GM23338 (cell line): ENCODE data around the gene SLC37A1.

ENCODE experiments used
- CREB1 ChIP-seq: fragments of 250-450 bp; sonication (Bioruptor Pico); IDR thresholded peaks from 2 replicates; pipeline ENCODE4 v1.5.0; 2020; ENCODE audit warnings: low read depth, mild to moderate bottlenecking, moderate library complexity
- CTCF ChIP-seq, 2 experiments: fragments of 200-600 bp in 1 of 2; sonication (generic) in 1 of 2; conservative IDR thresholded peaks; 2 replicates each; pipeline versions ENCODE4 v1.5.1 to v1.6.1; 2016 to 2017; ENCODE audit warnings: antibody characterized with exemption in 2 of 2, low read depth in 2 of 2, mild to moderate bottlenecking in 2 of 2, moderate library complexity in 1 of 2
- ETS1 ChIP-seq: IDR thresholded peaks from 2 replicates; pipeline ENCODE4 v1.6.1; 2016; ENCODE audit warnings: antibody characterized with exemption
- EZH2 ChIP-seq: fragments of 200-600 bp; sonication (generic); IDR thresholded peaks from one replicate; pipeline ENCODE4 v1.8.0; 2017; ENCODE audit warnings: antibody characterized with exemption, mild to moderate bottlenecking, low read depth; ENCODE audit not compliant: unreplicated experiment
- EZH2phosphoT487 ChIP-seq: fragments of 200-600 bp; sonication (generic); IDR thresholded peaks from one replicate; pipeline ENCODE4 v1.8.1; 2018; ENCODE audit warnings: antibody characterized with exemption; ENCODE audit not compliant: unreplicated experiment
- JUNB ChIP-seq: IDR thresholded peaks from one replicate; pipeline ENCODE4 v1.6.1; 2016; ENCODE audit warnings: antibody characterized with exemption; ENCODE audit not compliant: unreplicated experiment
- POLR2AphosphoS5 ChIP-seq: IDR thresholded peaks from 2 replicates; pipeline ENCODE4 v1.6.1; 2016; ENCODE audit warnings: antibody characterized with exemption, low read depth
- STAT1 ChIP-seq: IDR thresholded peaks from one replicate; pipeline ENCODE4 v1.6.1; 2016; ENCODE audit warnings: antibody characterized with exemption; ENCODE audit not compliant: unreplicated experiment
- ZNF114 ChIP-seq: fragments of 250-450 bp; sonication (Bioruptor Pico); IDR thresholded peaks from 2 replicates; pipeline ENCODE4 v1.5.0; 2020; ENCODE audit warnings: mild to moderate bottlenecking, moderate library complexity
- ZNF331 ChIP-seq: fragments of 250-450 bp; sonication (Bioruptor Pico); IDR thresholded peaks from 2 replicates; pipeline ENCODE4 v1.5.0; 2020; ENCODE audit warnings: low read depth, mild to moderate bottlenecking, moderate library complexity
- TF ChIP-seq, protein P1 (sequence below): IDR thresholded peaks from one replicate; pipeline ENCODE4 v1.6.1; 2018; ENCODE audit warnings: antibody characterized with exemption; ENCODE audit not compliant: unreplicated experiment

DNA sequence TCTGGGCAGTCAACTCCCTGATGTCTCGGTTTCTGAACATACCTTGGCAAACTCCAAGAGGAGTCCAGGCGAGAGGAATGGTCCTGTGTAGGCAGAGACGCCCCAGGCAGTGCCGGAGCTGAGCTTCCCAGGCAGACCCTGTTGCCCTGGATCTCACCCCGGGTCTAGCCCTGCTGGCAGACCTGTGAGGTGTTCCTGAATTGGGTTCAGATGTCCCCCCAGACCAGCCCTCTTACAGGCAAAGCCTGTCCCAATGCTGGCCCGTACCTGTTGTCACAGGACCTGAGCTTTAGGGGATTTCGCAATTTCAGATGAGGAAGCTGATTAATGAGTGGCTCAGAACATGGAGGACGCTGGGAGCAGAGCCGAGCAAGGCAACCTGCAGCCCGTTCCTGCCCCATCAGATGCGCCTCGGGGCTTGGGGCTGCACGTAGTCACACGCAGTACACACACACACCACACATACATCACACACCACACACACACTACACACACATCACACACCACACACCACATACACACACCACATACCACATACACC, 101.2 kb downstream of the SLC37A1 start:
- TF ChIP-seq POLR2AphosphoS5 (no peak), CTCF (conservative IDR thresholded peaks at IDR 0.05; ENCODE audit: low read depth in 2 of 2) (no peak), JUNB (no peak), EZH2phosphoT487 (no peak), EZH2 (no peak), ZNF114 (CRISPR knock-in tag) (no peak), CREB1 (CRISPR knock-in tag) (no peak), ZNF331 (CRISPR knock-in tag) (no peak), STAT1 (no peak), ETS1 (no peak)
- TF ChIP-seq, protein P1, sequence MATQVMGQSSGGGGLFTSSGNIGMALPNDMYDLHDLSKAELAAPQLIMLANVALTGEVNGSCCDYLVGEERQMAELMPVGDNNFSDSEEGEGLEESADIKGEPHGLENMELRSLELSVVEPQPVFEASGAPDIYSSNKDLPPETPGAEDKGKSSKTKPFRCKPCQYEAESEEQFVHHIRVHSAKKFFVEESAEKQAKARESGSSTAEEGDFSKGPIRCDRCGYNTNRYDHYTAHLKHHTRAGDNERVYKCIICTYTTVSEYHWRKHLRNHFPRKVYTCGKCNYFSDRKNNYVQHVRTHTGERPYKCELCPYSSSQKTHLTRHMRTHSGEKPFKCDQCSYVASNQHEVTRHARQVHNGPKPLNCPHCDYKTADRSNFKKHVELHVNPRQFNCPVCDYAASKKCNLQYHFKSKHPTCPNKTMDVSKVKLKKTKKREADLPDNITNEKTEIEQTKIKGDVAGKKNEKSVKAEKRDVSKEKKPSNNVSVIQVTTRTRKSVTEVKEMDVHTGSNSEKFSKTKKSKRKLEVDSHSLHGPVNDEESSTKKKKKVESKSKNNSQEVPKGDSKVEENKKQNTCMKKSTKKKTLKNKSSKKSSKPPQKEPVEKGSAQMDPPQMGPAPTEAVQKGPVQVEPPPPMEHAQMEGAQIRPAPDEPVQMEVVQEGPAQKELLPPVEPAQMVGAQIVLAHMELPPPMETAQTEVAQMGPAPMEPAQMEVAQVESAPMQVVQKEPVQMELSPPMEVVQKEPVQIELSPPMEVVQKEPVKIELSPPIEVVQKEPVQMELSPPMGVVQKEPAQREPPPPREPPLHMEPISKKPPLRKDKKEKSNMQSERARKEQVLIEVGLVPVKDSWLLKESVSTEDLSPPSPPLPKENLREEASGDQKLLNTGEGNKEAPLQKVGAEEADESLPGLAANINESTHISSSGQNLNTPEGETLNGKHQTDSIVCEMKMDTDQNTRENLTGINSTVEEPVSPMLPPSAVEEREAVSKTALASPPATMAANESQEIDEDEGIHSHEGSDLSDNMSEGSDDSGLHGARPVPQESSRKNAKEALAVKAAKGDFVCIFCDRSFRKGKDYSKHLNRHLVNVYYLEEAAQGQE = no peak
